CMK (cell line): ENCODE data around the gene CDH4.
"Not testable (repeated sequence)": the region's sequence is repeated elsewhere in the genome, so short reads cannot be mapped to it uniquely, and the experiment has no call there.

Experiments used
- DNase-seq: peaks from one replicate; pipeline ENCODE4 v3.0.0-alpha.2; 2010; ENCODE audit warnings: low read depth

The CDH4 gene

DNA sequence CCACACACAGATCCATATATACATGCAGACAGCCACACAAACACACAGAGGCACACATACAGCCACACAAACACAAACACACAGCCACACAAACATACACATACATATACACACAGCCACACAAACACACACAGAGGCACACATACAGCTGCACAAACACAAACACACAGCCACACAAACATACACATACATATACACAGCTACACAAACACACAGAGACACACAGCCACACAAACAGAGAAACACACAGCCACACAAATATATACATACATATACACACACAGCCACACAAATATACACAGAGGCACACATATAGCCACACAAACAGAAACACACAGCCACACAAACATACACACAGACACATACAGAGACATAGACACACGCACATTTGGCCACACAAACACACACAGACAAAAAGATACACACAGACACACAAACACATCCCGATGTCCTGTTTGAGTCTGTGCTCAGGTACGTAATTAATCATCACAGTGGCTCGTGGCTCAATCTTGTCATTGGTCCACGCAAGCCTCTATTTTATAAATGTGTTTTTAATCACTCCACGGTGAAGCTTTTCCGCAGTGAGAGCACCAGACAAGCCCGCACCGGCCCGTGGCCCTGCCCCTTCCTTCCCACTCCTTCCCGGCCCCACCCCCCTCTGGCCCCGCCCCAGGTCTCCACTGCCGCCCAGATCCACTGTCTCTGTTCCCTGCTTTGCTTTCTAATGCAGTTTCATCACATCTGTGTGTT, 135.3 kb downstream of the CDH4 start:
- no peak for DNase-seq

DNA sequence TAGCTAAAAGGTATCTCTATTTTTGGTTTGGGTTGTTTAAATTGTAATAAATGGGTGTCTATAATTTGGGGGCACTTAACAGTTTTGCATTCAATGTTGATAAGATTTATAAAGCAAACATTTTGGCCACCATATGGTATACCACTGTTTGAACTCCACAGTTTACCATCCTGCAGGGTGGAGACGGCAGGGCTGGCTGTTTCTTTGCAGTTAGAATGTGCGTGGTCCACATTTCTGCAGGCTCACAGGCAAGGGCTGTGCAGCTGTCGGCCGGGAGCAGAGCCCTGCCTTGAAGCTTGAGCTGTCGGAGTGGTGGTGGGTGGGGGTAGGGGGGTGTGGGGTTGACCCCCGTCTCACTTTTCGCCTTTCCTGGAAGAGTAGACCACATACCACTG, 135.9 kb downstream of the CDH4 start:
- DNase-seq, result no peak

DNA sequence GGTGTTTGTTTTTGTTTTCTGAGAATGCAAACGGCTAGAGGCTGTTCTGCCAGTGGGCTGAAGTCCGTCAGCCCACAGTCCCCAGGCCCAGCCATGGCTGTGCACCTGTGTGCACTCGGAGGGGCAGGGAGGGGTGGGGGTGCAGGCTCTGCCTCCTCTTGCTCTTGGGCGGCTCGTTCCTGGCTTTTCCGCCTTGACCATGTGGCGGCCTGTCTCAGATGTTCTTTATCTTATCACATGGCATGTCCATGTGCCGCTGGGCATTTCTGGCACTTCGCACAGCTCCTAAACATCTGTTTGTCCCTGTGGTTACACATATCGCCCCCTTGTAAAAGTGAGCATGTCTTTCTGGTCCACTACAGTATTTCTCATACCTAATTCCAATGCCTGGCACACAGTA, 137.0 kb downstream of the CDH4 start:
- DNase-seq, result no peak

DNA sequence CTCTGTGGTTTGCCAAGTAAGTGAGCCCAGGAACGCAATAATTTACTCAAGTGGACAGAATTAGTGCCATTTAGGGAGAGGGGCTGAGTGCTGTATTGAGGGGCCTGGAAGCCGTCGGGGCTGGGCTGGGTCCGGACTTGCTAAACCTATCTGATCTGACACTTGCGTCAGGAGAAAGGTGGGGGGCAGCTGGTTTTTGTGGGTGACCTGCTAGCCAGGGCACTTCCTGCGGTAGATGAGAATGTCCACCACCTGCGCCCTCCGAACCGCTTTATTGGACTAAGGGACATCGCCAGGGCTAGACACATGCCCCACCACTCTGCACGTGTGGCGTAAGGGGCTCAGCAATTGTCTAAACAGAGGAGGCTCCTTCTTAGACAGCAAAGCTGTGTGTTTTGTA, 139.1 kb downstream of the CDH4 start:
- no peak for DNase-seq

DNA sequence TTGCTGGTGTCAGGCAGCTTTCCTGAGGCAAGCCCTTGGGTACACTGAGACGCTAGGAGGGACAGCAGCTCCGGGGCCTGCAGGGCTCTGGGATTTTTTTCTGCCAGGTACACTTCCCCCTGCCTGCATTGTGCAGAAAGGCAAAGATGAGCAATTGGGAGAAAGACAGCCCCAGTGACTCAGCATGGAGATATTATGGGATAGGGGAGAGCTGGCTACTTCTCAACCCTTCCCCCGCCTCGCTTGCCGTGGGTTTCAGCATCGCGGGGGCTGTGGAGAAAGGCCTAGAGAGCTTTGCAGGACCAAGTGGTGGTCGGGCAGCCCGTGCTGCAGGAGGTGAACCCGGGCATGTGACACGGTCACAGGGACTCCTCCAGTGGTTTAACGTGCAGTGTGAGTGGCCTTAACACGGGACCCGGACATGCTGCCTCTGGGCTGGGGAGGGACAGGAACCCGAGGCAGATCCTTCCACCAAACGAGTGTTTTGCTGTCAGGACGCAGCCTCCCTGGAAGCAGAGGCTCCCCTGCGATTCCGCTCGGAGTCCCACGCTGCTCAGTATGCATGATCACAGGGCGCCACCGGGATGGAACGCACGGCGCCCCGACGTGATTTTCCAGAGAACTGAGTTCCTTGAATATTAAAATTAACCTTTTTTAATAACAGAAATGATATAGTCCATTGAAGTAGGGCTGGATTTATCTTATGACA, 139.9 kb downstream of the CDH4 start:
- no peak for DNase-seq

DNA sequence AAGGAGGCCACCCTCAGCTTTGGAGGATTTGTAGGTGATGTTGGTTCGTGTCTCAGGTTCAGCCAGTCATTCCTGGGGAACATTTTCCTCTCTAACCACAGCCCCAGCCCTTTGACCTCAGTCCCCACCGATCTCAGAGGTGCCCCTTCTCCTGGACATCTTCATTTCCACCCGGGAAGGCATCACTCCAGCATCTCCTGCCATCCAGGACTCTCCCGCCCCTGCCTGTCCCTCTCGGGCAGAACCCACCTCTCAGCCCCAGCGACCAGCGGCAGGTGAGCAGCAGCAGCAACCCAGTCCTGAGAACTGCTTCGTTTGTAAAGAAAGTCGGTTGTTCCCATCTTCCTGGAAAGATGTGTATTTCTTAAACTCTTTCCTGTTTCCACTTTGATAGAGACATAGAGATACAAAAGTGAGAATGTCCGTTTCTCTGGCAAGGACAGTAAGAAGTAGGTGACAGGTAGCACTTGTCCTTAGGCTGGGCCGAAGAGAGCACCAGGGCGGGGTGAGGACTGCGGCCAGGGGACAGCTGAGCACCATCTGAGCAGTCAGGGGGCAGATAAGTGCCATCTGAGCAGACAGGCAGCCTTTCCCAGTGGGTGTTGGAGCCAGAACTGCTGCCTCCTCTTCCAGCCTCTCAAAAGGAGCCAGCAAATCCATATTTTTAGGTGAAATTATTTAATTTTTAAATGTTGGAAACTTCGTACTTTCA, 142.2 kb downstream of the CDH4 start:
- no peak for DNase-seq

DNA sequence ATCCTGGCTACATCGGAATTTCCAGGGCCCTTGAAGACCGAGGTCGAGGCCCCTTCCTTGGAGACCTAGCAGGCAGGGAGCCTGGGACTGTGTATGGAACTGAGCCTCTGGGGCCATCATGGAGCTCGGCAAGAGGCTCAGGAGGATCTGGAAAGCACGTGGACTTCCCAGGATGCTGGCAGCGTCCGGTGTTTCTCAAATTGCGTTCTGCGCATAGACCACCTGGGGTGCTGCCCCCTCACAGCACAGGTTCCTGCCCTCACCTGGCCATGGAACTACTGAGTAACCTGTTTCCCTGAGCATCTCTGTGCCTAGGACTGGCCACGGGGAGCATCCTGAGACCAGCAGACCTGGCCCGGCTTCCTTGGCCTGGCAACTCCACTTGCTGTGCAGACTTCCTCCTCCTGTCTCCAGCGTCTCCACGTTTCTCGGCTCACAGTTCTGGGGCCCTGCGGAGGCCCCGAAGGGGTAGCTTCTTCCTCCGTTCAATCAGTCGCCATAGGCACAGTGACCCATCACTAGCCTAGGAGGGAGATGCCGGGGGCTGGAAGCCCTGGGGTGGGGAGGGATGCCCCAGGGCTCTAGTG, 144.3 kb downstream of the CDH4 start:
- DNase-seq, result no peak

DNA sequence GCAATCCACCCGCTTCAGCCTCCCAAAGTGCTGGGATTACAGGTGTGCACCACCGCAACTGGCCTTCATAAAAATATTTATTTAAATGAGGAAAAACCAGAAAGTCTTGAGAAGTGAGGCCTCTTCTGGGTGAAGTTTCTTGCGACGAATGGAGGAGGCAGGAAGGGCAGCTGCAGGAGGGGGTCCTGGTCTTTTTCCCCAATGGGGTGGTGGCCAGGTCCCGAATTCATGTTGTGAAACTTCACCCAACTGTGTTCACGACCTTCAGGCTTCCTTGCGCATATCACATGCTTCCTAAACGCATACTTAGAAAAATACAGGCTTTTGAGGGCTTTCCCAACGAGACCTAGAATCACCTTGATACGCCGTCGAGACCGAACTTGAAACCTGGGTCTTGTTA, 145.1 kb downstream of the CDH4 start:
- no peak for DNase-seq

DNA sequence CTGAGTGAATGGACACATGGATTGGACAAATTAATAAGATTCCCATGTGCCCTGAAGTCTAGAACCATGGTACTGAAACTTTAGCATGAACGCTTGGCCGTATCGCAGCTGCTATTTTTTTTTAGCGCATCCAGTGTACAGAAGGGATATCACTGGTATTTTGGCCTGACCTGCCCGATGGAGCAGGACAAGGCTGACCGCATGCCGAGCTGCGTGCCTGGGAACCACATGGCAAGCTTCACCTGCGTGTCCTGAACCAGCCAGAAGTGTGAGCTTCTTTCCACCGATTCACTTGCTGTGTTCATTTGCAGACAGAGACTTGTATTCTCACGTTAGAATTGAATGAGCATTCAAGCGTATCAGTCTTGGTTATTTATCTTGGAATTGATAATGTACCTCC, 145.7 kb downstream of the CDH4 start:
- no peak for DNase-seq

DNA sequence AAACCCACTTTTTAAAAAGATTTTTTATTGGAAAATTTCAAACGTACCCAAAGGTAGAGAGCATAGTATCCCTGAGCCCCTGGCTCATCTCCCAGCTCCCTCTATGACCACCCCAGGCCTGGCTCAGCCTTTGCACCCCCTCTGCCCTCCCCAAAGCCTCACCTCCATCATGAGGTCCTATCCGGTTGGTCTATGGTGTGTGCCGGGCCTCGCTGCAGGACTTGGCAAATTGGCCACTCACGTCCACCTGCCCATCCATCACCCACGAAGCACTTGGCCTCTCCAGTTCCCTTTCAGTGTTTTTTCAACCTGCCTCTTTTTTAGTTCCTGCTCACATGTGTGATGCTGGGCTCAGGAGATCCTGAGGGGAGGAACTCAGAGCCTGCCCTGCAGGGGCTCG, 147.4 kb downstream of the CDH4 start:
- DNase-seq, result no peak

DNA sequence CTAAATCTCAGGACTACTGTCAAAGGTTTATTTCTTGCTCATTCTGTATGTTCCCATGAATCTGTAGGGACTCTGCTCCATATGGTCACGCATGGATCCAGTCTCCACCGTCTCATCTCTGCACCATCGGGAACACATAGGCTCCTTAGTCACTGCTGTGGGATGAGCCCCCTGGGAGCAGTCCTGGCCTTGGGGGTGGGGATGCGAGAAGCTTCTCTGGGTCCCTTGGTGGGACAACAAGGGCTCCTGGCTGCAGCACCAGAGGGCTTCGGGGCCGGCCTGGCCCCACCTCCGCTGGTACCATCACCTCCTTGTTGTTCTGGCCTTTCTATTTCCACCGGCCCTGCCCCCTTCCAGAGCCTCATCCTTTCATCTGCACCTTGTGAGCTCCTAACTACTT, 148.4 kb downstream of the CDH4 start:
- no peak for DNase-seq

DNA sequence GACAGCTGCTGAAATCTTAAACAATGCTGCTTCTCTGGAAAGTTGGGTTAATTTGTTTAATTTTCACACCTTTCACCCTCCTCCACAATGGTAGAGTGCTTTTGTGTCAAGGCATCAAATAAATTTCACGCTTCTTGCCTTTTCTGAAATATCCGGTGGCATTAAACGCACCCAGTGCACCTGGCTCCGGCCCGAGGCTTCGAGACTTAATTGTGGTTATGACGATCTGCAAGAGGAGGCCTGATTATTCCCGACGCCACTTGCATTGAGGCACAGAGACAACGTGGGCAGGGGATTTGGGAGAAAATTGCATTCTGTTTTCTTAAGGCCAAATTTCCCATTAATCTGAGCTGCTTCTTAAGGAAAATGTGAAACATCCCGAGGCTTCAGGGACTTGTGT, 152.2 kb downstream of the CDH4 start:
- DNase-seq, result no peak

GRCh38 chr20:61405007-61405406, 152.9 kb downstream of the CDH4 start:
- no peak for DNase-seq

GRCh38 chr20:61406773-61407172, 154.7 kb downstream of the CDH4 start:
- DNase-seq, result not testable (repeated sequence)

DNA sequence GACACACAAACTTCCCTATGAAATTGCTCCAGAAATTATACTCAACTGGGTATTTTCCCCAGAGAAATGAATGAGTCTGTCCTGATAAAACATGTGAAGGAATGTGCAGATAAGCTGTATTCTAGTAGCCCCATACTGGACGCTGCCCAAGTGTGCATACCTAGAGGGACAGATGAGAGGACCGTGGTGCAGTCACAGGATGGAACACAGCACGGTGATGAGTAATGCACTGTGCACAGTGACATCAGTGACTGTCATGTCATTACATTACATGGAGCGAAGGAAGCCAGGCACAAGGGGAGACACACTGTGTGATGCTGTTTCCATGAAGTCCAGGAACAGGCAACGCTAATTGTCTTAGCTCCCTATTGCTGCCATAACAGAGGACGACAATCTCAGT, 155.5 kb downstream of the CDH4 start:
- no peak for DNase-seq

- no peak for DNase-seq
These were observed 157.1 kb downstream of the CDH4 start for GRCh38 chr20:61408951-61409740.

GRCh38 chr20:61411743-61412142, 159.7 kb downstream of the CDH4 start:
- no peak for DNase-seq

- no peak for DNase-seq
These were observed 161.7 kb downstream of the CDH4 start for GRCh38 chr20:61413752-61414151.

DNA sequence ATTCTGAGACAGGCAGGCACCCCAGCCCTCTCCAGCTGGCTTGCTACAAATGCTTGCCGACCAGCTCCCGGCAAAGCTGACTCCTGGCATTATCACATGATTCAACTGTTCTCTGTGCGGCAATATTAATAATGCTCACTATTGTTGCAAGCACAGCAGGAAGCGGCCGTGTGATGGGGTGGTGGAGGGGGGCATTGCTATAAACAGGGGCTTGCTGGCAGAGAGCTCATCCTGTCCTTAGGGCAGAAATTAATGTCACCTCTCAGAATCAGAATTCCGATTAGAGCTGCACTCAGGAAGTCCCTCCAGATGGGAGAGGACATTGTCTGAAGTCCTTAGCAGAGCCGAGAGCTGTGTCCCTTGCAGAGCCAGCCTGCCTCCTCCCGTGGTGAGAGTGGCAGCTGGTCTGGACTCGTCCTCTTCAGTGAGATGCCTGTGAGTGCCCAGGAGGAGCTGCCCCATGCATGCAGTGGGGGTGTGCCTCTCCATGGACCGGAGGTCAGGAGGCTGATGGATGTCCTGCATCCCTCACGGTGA, 162.5 kb downstream of the CDH4 start:
- DNase-seq, result no peak

- DNase-seq, result no peak
These were observed 164.5 kb downstream of the CDH4 start for GRCh38 chr20:61416546-61416945.

- no peak for DNase-seq
These were observed 165.3 kb downstream of the CDH4 start for GRCh38 chr20:61417221-61417941.
